Measurements from ENCODE around the gene LYG2. TPM values are rescaled to one million over a fixed set of nuclear protein-coding genes. Genes with fewer than 3 reads are reported as not detected.

Gene LYG2
- total and polyA plus RNA-seq, 4 donors, result 0.31 TPM; not detected in 3

DNA sequence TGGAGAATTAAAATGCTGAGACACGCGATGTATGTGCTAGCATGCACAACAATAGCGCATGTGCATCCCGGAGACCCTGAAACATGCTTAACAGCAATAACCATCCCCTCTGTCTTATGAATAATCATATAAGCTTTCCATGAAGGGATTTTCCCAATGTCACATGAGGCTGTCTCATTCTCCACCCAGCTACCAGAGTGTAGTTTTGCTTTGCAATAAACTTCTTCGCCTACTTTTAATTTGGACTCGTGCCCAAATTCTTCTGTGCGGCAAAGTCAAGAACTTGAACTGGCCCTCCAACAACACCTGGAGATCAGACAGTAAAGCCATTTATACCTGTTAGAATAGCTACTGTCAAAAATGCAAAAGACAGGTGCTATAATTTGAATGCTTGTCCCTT, 30.1 kb upstream of the LYG2 start:
- DNase-seq (ENCODE audit: low spot score), result no peak
- no peak overlapping the region for H3K27ac ChIP-seq (ENCODE audit: low read depth in 1 of 2, low read length in 2 of 2)
- H3K9me3 ChIP-seq (ENCODE audit: control insufficient read depth in 4 of 4, low read length in 3 of 4), result no peaks in the 10 kb centered on the region
- no peaks in the 10 kb centered on the region for H3K4me1 ChIP-seq (ENCODE audit: control insufficient read depth in 4 of 4, insufficient read depth in 4 of 4, low read length in 3 of 4)
- no peak overlapping the region for H3K9ac ChIP-seq (ENCODE audit: low read depth in 1 of 2, low read length in 2 of 2)
- H3K36me3 ChIP-seq (ENCODE audit: control insufficient read depth in 4 of 4, insufficient read depth in 3 of 4, low read depth in 1 of 4, low read length in 3 of 4), result peaks cover 2 to 12% (median 4%) of the 10 kb centered on the region in 4 donors
- WGBS, result 91% methylated on average over 7 of the region's 7 CpGs
- no peak overlapping the region for H3K4me3 ChIP-seq (ENCODE audit: low read depth in 1 of 3, low read length in 3 of 3)
- TF ChIP-seq, protein P1, sequence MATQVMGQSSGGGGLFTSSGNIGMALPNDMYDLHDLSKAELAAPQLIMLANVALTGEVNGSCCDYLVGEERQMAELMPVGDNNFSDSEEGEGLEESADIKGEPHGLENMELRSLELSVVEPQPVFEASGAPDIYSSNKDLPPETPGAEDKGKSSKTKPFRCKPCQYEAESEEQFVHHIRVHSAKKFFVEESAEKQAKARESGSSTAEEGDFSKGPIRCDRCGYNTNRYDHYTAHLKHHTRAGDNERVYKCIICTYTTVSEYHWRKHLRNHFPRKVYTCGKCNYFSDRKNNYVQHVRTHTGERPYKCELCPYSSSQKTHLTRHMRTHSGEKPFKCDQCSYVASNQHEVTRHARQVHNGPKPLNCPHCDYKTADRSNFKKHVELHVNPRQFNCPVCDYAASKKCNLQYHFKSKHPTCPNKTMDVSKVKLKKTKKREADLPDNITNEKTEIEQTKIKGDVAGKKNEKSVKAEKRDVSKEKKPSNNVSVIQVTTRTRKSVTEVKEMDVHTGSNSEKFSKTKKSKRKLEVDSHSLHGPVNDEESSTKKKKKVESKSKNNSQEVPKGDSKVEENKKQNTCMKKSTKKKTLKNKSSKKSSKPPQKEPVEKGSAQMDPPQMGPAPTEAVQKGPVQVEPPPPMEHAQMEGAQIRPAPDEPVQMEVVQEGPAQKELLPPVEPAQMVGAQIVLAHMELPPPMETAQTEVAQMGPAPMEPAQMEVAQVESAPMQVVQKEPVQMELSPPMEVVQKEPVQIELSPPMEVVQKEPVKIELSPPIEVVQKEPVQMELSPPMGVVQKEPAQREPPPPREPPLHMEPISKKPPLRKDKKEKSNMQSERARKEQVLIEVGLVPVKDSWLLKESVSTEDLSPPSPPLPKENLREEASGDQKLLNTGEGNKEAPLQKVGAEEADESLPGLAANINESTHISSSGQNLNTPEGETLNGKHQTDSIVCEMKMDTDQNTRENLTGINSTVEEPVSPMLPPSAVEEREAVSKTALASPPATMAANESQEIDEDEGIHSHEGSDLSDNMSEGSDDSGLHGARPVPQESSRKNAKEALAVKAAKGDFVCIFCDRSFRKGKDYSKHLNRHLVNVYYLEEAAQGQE (IDR thresholded peaks at IDR 0.05), result no peak
- no peak for TF ChIP-seq RAD21 (IDR thresholded peaks at IDR 0.05)
- no peak for TF ChIP-seq TAF1 (conservative IDR thresholded peaks at IDR 0.05)
- no peak for TF ChIP-seq CTCF (IDR thresholded peaks at IDR 0.05; ENCODE audit: low read depth, low read length, missing input control)
- TF ChIP-seq YY1 (IDR thresholded peaks at IDR 0.05), result no peak
- TF ChIP-seq ZBTB33 (IDR thresholded peaks at IDR 0.05), result no peak
- no peak for TF ChIP-seq RXRA (IDR thresholded peaks at IDR 0.05)
- TF ChIP-seq, protein P2, sequence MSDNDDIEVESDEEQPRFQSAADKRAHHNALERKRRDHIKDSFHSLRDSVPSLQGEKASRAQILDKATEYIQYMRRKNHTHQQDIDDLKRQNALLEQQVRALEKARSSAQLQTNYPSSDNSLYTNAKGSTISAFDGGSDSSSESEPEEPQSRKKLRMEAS (IDR thresholded peaks at IDR 0.05), result no peak
- TF ChIP-seq HNF4G (IDR thresholded peaks at IDR 0.05), result no peak
- no peak for TF ChIP-seq NR2F2 (IDR thresholded peaks at IDR 0.05)
- TF ChIP-seq FOXA2 (IDR thresholded peaks at IDR 0.05), result no peak
- TF ChIP-seq GABPA (IDR thresholded peaks at IDR 0.05 in 1 of 2, conservative IDR thresholded peaks at IDR 0.05 in 1 of 2), result no peak
- no peak for TF ChIP-seq HNF4A (conservative IDR thresholded peaks at IDR 0.05)
- TF ChIP-seq, protein P3, sequence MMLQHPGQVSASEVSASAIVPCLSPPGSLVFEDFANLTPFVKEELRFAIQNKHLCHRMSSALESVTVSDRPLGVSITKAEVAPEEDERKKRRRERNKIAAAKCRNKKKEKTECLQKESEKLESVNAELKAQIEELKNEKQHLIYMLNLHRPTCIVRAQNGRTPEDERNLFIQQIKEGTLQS (IDR thresholded peaks at IDR 0.05), result no peak
- TF ChIP-seq JUND (IDR thresholded peaks at IDR 0.05), result no peak
- no peak for TF ChIP-seq SP1 (IDR thresholded peaks at IDR 0.05)
- no peak for TF ChIP-seq EGR1 (IDR thresholded peaks at IDR 0.05; ENCODE audit: low read depth in 2 of 2)
- TF ChIP-seq FOXA1 (IDR thresholded peaks at IDR 0.05), result no peak
- no peaks in the 10 kb centered on the region for H3K27me3 ChIP-seq (ENCODE audit: control insufficient read depth in 4 of 4, insufficient read depth in 4 of 4, low read length in 3 of 4)
